Liver (tissue), 3 donors: Measurements from ENCODE around the gene DRGX.

Source experiments
- HNF4A ChIP-seq, 2 donors: conservative IDR thresholded peaks; 2 replicates each; pipeline ENCODE4 v1.6.1; 2016; ENCODE audit warnings: antibody characterized with exemption in 2 of 2, mild to moderate bottlenecking in 2 of 2
- JUND ChIP-seq, 2 donors: IDR thresholded peaks; 2 replicates each; pipeline ENCODE4 v1.6.1; 2016; ENCODE audit warnings: antibody characterized with exemption in 2 of 2
- RAD21 ChIP-seq, 2 donors: IDR thresholded peaks; 2 replicates each; pipeline ENCODE4 v1.6.1; 2016; ENCODE audit warnings: antibody characterized with exemption in 2 of 2, mild to moderate bottlenecking in 2 of 2
- REST ChIP-seq: IDR thresholded peaks from 2 replicates; pipeline ENCODE4 v1.6.1; 2016; ENCODE audit warnings: antibody characterized with exemption, mild to moderate bottlenecking
- SP1 ChIP-seq: IDR thresholded peaks from 2 replicates; pipeline ENCODE4 v1.6.1; 2018; ENCODE audit warnings: antibody characterized with exemption, mild to moderate bottlenecking
- TAF1 ChIP-seq: conservative IDR thresholded peaks from 2 replicates; pipeline ENCODE4 v1.6.1; 2016; ENCODE audit warnings: antibody characterized with exemption, mild to moderate bottlenecking
- YY1 ChIP-seq: IDR thresholded peaks from 2 replicates; pipeline ENCODE4 v1.6.1; 2016; ENCODE audit warnings: antibody characterized with exemption, mild to moderate bottlenecking
- TF ChIP-seq, protein P1 (sequence below): fragments of 150-350 bp; IDR thresholded peaks from 2 replicates; pipeline ENCODE4 v1.5.1; 2017; ENCODE audit warnings: improper control_type of control experiment, low read depth, low read length; ENCODE audit not compliant: missing input control
- donor health status: healthy.
- donor health status: healthy.

DNA sequence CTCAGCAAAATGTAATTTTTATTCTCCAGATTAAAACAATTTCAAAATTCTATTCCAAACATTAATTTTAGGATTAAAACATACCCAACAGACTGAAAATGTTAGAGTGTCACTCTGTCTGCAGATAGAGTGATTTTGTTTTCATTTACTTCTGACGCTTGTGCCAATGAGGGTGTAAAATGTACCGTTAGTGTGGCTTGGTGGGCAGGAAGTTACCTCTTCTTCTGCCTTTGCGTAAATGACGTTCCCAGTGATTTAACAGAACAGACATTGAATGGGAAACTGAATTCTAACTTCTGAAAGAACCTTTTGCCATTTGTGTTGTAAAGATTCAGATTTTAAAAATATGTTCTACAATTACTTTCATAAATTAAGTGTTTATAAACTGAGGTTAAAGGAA, 47.0 kb upstream of the DRGX start:
- TF ChIP-seq HNF4A (conservative IDR thresholded peaks at IDR 0.05) = no peak
- no peak for TF ChIP-seq REST
- TF ChIP-seq, protein P1, sequence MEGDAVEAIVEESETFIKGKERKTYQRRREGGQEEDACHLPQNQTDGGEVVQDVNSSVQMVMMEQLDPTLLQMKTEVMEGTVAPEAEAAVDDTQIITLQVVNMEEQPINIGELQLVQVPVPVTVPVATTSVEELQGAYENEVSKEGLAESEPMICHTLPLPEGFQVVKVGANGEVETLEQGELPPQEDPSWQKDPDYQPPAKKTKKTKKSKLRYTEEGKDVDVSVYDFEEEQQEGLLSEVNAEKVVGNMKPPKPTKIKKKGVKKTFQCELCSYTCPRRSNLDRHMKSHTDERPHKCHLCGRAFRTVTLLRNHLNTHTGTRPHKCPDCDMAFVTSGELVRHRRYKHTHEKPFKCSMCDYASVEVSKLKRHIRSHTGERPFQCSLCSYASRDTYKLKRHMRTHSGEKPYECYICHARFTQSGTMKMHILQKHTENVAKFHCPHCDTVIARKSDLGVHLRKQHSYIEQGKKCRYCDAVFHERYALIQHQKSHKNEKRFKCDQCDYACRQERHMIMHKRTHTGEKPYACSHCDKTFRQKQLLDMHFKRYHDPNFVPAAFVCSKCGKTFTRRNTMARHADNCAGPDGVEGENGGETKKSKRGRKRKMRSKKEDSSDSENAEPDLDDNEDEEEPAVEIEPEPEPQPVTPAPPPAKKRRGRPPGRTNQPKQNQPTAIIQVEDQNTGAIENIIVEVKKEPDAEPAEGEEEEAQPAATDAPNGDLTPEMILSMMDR = no peak
- no peak for TF ChIP-seq RAD21 (IDR thresholded peaks at IDR 0.05)
- TF ChIP-seq YY1 = no peak
- no peak for TF ChIP-seq TAF1
- TF ChIP-seq JUND (IDR thresholded peaks at IDR 0.05) = no peak
- TF ChIP-seq SP1 = no peak
